CD4-positive, alpha-beta T cell treated with Interleukin-10 for 1 hour (primary cell): ENCODE results near the gene L3MBTL1.

Experiments
- DNase-seq: peaks from one replicate; pipeline ENCODE4 v3.0.0-alpha.2; 2020

Gene L3MBTL1

GRCh38 chr20:43536041-43536816, 28.7 kb downstream of the L3MBTL1 start:
- no peak for DNase-seq

DNA sequence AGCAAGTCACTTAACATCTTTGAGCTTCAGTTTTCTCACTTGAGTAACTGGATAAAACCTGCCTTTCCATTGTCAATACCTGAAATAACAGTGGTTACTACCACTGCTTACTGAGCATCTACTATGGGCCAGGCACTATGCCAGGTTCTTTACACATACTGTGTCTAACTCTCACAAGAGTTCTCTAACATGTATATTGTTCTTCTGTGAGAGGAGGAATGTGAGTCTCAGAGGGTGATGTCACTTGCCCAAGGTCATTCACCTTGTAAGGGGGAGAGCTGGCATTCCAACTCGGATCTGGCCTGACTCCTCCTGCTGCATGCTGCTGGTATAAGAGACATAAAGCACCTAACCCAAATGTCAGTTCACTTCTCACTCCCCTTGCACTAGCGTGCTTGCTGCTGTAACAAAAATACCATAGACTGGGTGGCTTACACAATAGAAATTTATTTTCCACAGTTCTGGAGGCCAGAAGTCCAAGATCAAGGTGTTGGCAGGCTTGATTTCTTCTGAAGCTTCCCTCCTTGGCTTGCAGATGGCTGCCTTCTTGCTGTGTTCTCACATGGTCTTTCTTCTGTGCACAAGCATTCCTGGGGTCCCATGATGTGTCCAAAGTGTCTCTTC, 29.4 kb downstream of the L3MBTL1 start:
- DNase-seq, result no peak

GRCh38 chr20:43537921-43538877, 30.7 kb downstream of the L3MBTL1 start:
- peak; percentile 43 for DNase-seq

DNA sequence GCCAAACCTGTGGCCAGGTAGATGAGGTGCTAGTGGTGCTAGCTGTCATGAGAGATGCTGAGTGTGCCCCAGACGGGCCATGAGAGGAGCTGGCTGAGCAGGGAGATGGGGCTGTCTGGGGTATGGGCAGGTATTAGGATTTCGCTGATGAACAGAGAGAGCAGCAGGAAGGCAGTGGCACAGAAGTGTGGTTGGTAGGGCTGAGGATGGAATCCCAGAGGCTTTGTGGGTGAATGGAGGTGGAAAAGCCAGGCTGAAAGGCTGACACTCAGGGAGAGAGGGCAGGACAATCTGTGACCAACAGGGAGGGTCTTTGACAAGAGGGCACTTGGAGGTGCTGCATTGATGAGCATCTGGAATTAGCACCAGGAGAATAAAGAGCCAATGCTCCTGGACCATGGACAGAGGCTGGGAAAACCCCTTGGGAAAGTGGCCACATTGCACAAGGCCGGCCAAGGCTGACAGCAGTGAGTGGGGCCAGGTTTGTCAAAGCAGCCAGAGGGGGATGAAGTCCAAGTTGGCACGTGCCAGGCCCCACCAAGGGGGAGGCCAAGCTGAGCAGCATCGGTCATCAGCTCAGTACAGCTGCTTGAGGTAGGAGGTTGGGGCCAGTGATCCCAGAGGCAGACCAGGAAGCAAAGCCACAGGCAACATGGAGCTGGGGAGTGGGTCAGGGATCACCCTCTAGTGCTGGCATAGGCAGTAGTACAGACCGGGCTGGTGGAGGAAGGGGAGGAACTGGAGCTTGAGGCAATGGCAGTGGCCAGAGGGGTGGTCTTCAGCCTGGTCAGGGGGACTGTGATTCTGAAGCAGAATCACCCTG, 31.6 kb downstream of the L3MBTL1 start:
- no peak for DNase-seq

DNA sequence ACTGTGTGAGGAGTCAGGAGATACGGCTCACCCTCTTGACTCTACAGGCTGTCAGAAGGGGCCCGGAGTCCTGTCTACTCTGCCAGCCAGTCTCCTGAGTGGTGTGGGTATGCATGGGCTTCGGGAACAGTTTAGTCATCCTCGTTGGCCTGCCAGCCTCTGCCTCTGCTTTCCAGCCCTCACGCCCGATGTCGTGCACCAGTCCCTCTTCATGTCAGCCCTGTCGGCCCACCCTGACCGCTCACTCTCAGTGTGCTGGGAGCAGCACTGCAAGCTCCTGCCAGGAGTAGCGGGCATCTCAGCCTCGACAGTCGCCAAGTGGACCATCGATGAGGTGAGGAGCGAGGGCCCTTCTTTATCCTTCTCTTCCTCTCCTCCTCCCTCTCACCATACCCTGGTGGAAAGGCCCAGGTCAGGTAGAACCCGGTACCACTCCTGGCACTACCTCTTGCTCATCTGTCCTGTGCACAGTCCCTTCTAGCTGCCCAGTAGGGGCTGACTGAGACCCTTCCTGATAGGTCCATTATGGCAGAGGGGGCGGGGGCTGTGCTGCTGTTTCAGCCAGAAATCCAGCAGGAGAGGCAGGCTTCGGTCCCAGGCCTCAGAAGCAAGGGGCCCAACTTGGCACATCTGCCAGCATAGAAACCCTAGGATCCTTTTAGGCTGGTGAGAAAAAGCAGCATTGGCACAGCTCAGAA, 32.6 kb downstream of the L3MBTL1 start:
- DNase-seq, result no peak

DNA sequence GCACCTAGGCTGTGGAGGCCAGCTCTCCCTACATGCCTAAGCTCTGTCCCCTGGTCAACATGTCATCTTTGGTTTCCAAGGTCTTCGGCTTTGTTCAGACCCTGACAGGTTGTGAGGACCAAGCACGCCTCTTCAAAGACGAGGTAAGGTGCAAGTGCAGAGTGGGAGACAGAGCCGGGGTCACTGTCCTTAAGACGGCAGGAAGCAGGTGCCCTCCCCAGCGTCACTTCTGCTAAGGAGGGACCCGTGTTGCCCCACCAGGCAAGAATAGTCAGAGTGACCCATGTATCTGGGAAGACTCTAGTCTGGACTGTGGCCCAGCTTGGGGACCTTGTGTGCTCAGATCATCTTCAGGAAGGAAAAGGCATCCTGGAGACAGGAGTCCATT, 33.2 kb downstream of the L3MBTL1 start:
- DNase-seq, result no peak

- DNase-seq, result no peak
Observed at GRCh38 chr20:43541214-43541613, 33.7 kb downstream of the L3MBTL1 start.

DNA sequence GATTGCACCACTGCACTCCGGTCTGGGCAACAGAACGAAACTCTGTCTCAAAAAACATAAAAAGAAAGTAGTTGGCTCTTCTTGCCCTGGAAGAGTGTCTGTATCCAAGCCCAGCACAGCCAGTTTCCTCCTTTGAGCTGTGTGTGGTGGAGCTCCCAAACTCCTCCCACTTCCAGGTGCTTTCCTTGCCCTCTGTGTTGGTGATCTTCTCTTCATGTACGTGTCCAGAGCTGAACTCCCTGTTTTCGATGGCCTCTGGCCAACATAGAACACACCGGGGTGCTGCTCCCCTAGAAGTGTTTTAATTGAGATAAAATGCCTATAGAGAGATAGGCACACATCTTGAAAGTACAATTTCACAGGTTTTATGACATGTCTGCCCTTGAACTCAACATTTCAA, 34.7 kb downstream of the L3MBTL1 start:
- DNase-seq, result no peak

DNA sequence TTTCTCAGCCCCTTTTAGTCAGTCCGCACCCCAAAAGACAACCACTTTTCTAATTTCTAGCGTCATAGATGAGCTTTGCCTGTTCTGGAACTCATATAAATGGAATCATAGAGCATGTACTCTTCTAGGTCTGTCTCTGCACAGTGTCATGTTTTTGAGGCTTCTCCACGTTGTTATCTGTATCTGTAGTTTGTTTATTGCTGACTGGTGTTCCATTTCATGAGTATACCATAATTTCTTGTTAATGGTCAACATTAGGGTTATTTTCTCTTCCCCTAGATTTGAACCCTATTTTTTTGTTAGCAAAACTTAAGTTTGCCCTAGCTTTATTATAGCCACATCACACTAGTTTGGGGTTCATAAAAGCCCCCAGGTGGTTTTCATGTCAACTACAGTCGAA, 35.2 kb downstream of the L3MBTL1 start:
- no peak for DNase-seq

- DNase-seq, result no peak
Observed at GRCh38 chr20:43543138-43543537, 35.6 kb downstream of the L3MBTL1 start.

DNA sequence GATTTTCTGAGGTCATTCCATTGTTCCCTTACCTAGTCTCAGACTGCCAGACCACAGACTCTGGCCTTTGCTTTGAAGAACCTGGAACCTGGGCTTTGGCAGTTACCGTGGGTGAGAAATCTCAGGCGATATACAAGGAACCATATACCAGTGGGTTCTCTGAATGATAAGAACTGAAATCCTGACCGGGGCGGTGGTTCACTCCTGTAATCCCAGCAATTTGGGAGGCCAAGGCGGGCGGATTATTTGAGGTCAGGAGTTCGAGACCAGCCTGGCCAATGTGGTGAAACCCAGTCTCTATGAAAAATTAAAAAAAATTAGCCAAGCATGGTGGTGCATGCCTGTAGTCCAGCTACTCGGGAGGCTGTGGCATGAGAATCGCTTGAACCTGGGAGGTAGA, 37.0 kb downstream of the L3MBTL1 start:
- no peak for DNase-seq

DNA sequence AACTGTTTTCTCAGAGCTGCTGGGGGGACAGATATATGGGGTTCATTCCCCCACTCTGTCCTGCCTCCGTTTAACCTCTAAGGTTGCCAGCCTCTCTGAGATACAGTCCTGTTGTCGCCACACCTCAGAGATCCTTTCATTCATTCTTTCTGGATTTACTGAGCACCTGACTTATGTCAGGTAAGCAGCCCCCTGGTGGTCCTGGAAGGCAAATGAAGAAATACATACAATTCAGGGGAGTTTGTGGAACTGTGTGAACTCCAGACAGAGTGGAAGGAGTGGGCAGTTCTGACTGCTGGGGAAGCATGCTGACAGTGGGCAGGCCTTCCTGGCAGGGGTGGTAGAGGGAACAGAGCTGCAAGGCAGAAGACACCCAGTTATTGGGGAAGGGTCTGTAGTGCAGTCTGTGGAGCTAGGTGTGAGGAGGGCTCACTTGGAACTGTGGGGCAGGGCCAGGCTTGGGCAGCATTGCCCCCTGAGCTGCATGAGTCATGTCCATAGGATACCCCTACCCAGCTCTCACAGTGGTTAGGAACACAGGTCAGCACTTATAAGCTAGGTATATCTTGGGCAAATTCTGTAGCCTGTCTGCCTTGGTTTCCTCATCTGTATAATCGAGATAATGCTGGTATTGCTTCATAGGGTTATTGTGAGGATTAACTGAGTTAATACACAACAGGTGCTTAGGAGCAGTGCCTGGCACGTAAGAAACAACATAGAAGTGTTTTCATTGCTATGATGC, 38.5 kb downstream of the L3MBTL1 start:
- DNase-seq, result no peak

GRCh38 chr20:43548273-43548880, 40.9 kb downstream of the L3MBTL1 start:
- DNase-seq, result no peak

- DNase-seq, result no peak
Observed at GRCh38 chr20:43549416-43550065, 42.0 kb downstream of the L3MBTL1 start.

- DNase-seq, result no peak
Observed at GRCh38 chr20:43550456-43550855, 43.0 kb downstream of the L3MBTL1 start.

DNA sequence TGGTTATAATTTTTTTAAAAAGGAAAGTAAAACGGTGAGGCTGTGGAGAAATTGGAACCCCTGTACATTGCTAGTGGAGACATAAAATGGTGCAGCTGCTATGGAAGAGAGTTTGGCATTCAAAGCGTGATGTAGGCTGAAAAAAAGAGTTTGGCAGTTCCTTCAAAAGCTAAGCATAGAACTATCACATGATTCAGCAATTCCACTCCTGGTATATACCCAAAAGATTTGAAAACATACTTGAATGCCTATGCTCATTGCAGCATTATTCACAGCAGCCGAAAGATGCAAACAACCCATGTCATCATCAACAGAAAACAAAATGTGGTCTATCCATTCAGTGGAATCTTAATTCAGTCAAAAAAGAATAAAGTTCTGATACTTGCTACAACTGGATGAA, 46.9 kb downstream of the L3MBTL1 start:
- DNase-seq, result no peak

- no peak for DNase-seq
Observed at GRCh38 chr20:43558412-43559146, 51.1 kb downstream of the L3MBTL1 start, which contains the start of gene SGK2. Gene SGK2, plus strand, starts transcription at chr20:43559027. Its CDS starts 7,469 bp downstream, at chr20:43566496.

DNA sequence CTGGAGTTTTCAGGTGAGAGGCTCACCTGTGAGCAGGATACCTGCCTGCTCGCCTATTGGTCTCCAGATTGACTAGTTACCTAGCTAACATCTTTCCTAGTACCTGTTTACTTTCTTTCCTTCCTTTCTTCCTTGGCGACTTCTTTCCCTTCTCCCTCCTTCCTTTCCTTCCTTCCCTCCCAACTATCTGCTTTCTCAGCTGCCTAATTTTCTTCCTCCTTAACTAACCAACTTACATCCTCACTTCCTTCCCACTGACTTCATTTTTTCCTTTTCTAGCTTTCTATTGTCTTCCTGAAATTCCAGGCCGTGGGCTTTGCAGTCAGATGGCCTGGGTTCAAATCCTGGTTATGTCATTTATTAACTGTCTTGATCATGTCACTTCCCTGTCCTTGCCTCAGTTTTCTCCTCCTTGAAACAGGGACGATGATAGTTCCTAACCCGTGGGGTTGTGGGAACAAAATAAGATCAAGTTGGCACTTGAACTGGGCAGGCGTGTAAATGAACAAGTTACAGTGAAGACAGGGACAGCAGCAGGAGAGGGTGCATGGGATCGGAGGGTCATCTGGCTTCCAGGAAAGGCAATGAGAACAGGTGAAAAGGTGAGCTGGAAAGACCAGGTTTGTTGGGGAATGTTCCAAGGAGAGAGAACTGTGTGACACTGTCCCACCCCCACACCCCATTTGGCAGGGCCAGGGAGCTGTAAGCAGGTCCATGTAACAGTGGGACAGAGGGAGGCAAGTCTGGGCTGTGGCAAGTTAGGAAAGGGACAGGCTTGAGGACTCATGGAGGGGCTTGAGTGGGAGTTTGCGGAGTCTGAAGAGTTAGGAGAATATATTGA, 51.9 kb downstream of the L3MBTL1 start:
- no peak for DNase-seq
